Activated CD4-positive, alpha-beta T cell treated with anti-CD3 and anti-CD28 coated beads, Interleukin-10, Interleukin-2, amounts not matched to agents 100 ng/mL and 50 ng/mL, durations not matched to agents 16 hours and 8 hours (primary cell): ENCODE measurements around the gene DHX38.

Experiments
- DNase-seq: peaks from one replicate; pipeline ENCODE4 v3.0.0-alpha.2; 2020

Gene DHX38

GRCh38 chr16:72123426-72123825, 29.8 kb downstream of the DHX38 start:
- no peak for DNase-seq

- DNase-seq = no peak
Measured at GRCh38 chr16:72124148-72124547, 30.5 kb downstream of the DHX38 start.

GRCh38 chr16:72124761-72125634, 31.4 kb downstream of the DHX38 start:
- peak; percentile 73 for DNase-seq

GRCh38 chr16:72125635-72126428, 32.2 kb downstream of the DHX38 start:
- no peak for DNase-seq

GRCh38 chr16:72126429-72126765, 32.8 kb downstream of the DHX38 start:
- DNase-seq = no peak

GRCh38 chr16:72128701-72129100, 35.1 kb downstream of the DHX38 start:
- DNase-seq = no peak

GRCh38 chr16:72129976-72130656, 36.5 kb downstream of the DHX38 start:
- no peak for DNase-seq

- DNase-seq = no peak
Measured at GRCh38 chr16:72131036-72131435, 37.4 kb downstream of the DHX38 start.

- DNase-seq = no peak
Measured at GRCh38 chr16:72132726-72133125, 39.1 kb downstream of the DHX38 start.

GRCh38 chr16:72134507-72134906, 40.9 kb downstream of the DHX38 start:
- no peak for DNase-seq

- DNase-seq = no peak
Measured at GRCh38 chr16:72137380-72138063, 43.9 kb downstream of the DHX38 start.

GRCh38 chr16:72138064-72138572, 44.5 kb downstream of the DHX38 start:
- DNase-seq = no peak

- no peak for DNase-seq
Measured at GRCh38 chr16:72139908-72140307, 46.3 kb downstream of the DHX38 start.

- DNase-seq = no peak
Measured at GRCh38 chr16:72142476-72142875, 48.8 kb downstream of the DHX38 start.

GRCh38 chr16:72149676-72150464, 56.2 kb downstream of the DHX38 start:
- DNase-seq = no peak

GRCh38 chr16:72159386-72159785, 65.7 kb downstream of the DHX38 start:
- no peak for DNase-seq

GRCh38 chr16:72159801-72160200, 66.2 kb downstream of the DHX38 start:
- no peak for DNase-seq

GRCh38 chr16:72162105-72162692, 68.6 kb downstream of the DHX38 start:
- no peak for DNase-seq
